NCI-H1436 treated with DMSO at 0.1 percent for 48 hours (cell line): ENCODE measurements around the gene LYVE1.

Source experiments
- DNase-seq: peaks from one replicate; lab custom pipeline; 2025; lab: John Stamatoyannopoulos, UW

LYVE1 gene

DNA sequence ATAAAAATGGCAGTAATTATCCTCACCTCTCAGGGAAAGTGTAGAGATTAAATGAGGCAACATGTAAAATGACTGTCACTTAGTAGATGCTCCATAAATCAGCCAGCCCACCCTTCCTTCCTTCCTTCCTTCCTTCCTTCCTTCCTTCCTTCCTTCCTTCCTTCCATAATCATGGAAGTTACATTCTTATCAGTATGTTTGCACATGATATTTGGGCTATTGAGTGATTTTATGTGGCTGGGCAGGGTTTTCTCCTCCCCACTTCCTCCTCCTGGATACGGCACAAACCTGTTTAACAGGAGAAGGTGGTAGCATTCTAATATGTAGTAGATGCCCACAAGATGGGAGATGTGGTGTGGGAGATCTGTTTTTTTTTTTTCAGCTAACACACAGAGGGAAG lies 11.9 kb downstream of the LYVE1 start:
- no peak for DNase-seq

DNA sequence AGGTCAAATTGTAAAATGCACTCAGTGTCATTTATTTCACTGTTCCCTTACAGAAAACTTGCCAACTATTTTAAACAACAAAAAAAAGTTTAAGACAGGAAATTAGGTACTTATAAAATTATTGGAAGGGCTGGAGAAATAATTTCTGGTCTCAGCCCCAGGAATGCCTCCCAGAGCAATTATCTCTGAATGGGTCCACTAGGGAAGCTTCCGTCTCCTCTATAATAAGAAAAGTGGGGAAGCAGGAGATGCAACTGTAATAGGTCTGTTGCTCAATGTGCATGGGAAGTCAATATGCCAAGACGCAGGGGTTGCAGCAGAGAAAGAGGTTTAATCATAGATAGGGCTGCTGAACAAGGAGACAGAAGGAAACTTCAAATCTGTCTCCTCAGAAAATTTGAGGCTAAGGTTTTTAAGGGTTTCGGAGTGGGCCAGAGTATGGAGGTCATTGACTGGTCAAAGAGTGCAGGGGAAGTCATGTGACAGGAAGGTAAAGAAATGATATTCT lies 16.6 kb downstream of the LYVE1 start:
- DNase-seq = no peak

DNA sequence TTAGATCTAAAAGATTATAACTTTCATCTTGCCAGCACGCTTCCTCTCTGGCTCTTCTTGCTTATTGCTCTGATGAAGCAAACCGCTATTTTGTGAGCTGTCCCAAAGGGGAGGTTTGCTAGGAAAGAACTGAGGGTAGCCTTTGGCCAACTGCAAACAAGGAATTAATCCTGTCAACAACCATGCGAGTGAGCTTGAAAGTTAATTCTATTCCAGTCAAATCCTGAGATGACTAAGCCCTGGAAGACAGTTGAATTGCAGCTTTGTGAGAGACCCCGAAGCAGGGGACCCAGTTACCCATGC lies 17.2 kb downstream of the LYVE1 start:
- no peak for DNase-seq

DNA sequence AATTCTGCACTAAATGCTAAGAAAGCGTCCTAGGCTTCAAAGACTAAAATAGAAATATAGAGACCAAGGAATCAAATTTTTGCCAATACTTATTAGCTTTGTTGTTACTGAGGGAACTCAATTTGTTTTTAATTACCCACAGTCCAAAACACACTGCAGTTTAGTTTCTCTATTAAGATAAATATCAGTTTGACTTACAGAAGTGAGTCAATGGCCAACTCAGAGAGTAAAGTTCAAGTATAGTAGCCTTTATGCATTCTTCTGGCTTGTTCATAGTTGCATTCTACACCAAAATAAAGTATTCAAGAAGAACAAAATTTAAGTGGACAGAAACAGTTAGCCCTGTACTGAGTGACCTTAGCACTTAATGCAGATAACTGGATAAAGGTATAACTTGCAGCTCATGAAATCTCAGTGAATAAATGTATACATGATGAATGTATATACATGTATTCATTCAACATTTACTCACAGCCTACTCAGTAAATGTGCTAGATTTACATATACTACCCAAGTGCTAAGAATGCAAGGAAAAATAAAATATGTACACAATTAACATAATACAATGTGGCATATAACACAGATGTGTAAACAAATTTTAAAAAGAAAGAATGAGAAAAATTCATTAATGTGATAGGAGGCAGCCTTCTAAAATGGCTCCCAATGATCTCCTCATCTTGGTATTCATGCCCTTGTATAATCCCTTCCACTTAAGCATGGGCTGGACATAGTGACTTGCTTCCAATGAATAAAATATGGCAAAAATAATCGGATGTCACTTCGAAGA lies 17.8 kb downstream of the LYVE1 start:
- DNase-seq = no peak

DNA sequence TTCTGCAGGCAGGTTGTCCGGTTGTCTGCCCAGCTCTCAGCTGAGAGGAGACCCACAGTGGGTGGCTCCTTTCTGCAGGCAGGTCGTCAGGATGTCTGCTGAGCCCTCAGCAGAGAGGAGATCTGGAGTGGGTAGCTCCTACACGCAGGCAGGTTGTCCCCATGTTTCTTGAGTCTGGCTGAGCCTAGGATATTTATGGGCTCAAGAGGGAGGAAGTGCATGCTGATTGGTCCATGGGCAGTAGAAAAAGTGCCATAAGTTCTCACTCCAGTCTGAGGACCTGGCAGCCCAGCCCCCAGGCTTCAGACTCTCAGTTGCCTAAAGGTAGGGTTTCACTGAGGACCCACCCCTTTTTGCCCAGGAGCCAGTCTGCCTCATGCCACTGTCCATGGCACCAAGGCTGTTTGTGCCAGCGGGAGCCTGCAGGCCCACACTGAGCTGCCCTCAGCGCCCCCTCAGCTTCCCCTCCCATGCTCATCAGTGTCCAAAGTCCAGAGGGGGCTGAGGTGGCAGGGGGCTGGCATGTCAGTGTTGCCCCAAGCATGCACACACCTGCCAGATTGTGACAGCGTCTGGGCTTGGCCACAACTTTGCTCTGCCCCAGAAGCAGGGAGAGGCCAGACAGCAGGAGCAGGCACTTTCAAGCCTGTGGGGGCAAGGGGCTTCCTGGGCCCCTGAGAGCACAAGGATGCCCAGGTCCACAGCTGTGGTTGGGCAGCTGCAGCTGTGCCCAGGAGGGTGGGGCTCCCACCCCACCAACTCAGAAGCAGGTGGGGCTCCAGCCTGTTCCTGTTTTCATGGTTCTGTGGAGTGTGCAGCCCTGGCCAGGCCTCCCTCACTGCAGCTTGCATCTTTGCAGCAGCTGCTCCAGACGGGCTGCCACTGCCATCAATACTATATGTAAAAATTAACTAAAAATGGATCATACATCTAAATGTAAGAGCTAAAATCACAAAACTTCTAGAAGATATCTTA lies 23.7 kb downstream of the LYVE1 start:
- no peak for DNase-seq

DNA sequence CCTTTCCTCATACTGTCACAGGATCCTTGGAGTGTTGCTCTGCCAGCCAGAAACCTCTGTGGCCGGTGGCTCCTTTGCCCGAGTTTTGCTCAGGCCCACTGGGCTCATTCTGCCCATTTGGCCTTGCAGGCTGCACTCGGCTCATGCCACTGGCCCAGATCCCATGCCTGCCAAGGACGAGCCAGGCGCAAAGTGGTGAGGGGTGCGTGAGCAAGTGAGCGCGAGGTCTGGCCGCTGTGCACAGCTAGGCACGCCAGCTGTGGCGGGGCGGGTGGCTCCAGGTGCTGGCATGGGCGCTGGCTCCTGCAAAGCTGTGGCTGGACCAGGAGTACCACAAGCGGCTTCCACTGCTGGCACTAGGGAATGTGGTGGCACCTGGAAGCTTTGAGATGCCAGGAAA lies 24.7 kb downstream of the LYVE1 start:
- no peak for DNase-seq

DNA sequence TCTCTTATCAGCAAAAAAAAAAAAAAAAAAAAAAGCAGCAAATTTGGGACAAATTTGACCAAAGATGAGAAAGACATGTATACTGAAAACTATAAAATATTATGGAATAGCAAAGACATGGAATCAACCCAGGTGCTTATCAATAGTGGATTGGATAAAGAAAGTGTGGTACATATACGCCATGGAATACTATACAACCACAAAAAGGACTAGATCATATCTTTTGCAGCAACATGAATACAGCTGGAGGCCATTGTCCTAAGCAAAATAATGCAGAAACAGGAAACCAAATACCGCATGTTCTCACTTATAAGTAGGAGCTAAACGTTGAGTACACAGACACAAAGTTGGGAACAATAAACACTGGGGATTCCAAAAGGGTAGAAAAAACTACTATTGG lies 25.7 kb downstream of the LYVE1 start:
- DNase-seq = no peak

DNA sequence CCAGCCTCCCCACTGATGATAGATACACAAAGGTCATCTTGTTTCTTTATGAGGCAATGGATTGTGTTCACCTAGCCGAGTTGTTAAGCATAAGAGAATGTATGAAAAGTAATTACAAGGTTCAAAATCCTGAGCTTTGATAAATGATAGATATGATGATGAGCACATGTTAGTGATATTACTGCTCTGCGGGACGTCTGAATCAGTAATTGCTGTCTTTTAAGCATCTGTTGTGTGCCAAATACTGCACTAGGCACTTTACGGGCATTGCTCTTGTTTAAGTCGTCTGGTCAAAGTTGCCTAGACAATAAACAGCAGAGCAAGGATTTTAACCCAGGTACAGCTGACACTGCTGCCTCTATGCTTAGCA lies 26.9 kb downstream of the LYVE1 start:
- no peak for DNase-seq

DNA sequence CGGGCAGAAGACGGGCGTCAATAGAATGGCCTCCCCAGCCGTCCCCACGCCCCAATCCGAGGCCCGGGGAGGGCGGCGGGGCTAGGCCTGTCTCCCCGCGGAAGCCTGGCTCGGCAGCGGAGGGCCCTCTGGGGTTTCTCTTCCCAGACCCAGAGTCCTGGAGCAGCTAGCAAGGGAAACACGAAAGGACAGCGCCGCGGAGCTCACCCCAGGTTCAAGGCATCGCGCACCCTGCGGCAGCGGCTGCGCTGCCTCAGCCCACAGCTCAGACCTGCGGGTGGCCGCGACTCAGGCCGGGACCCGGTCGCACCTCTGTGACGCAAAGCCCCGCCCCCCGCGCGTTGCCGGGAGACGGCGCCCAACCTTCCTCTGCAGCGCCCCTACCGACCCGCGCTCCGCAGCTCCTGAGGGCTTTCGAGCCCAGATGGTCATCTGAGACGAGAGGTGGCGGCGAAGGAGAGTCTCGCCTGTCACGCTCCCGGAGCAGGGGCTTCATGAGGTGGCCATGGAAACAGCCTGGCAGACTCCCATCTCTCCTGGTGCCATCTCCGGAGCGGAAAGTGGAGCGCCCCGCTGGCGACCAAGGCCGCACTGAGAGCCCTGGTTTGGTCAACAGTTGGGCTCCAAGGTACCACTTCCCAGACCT lies 27.4 kb downstream of the LYVE1 start, which contains the start of gene RNF141:
RNF141 (minus strand) TSS at position 273 of the 646 bp plus-strand sequence. CDS start 7,029 bp downstream, outside the sequence.
- DNase-seq = peak; percentile 57

DNA sequence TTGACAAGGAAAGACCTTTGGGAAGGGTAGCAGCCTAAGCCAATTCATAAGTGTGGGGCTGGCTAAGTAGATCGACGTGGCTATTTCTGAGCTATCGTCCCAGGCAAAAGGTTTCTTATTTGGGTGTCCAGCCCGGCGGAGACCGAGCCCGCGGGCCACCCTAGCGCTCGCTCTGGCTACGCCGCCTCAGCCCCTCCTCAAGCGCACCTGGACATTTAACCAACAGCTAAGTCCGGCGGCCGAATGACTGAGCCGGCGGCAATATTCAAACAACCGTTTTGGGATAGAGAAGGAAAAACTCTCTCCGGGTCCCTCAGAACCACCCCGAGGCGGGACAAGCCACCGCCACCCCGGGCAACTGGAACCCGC lies 27.9 kb downstream of the LYVE1 start:
- no peak for DNase-seq

DNA sequence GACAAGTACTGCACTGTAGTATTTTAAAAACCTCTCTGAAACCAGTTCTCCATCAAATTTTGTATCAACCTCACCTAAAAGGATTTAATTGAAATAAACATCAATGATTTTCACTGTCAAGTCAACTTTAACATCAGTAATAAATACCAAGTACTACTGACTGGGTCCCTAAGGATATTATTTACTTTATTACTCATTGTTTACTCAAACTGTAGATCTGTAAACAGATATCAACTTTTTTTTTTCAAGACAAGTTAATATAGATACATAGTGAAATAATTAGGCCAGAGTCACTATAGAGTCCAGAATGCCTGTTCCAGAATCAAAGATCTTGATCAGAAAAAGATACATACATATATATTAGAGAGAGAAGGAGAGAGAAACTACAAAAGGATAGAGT lies 29.1 kb downstream of the LYVE1 start:
- DNase-seq = no peak

DNA sequence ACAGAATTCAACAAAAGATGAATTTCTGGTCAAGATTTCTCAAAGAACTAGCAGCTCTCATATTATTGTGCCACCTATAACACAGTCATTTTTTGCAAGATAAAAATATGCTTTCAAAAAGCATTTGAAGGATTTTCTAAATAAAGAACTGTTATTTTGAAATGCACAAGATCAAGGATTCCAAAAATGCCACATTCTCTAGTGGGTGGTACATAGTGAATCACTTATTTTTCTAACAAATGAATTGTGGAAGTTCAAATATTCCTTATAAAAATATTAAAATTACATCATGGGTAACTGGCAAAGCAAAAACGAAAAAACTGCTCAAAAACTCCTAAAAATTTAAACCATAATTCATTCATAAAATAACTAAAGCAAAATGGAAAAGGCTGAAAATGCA lies 29.5 kb downstream of the LYVE1 start:
- no peak for DNase-seq

DNA sequence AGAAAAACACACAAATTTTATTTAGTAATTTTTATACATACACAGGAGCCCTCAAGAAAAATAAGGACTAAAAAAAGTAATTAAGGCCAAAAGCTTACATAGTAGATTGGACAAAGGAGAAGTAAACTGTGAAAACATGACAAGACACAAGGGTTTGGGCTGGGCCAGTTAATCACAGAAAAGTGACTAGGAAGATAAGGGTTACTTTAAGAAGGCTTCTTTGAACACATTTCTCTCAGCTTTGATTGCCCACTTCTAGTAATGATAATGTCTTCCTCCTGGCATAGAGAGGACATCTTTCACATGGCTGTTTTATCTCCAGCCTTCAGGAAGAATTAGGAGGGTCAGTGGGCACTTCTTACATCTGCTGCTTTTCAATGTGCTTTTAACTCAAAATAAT lies 30.9 kb downstream of the LYVE1 start:
- no peak for DNase-seq

DNA sequence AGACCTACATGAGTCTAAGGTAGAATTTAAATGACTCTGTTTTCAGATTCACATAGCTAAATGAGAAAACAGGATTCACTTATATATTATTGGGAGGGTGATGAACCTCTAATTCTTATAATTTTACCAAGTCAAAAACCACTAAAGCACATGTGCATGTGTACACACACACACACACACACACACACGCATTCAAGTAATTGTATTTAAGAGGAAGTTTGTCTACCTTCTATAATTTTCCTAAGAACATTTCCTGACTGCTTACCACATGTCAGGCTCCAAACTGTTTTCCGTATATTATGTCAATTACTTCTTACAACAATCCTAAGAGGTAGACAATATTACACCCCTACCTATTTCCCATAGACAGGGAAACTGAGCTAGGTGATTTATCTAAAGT lies 34.1 kb downstream of the LYVE1 start:
- no peak for DNase-seq

DNA sequence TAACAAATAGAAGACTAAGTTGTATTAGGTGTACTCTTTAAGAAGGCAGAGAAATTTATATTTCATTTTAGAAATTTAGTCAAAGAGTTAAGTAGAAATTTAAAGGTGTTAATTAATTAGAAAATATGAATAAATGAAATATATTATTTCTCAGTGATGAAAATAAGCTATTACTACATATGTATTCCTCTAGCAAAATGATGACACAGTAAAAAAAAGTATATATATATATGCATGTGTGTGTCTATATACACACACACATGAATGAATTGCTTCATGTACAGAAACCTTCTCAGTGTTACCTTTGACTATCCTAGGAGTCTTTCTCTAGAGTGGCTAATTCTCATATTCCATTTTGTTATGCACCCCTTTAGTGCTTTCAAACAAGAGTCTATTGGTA lies 35.1 kb downstream of the LYVE1 start:
- DNase-seq = no peak

DNA sequence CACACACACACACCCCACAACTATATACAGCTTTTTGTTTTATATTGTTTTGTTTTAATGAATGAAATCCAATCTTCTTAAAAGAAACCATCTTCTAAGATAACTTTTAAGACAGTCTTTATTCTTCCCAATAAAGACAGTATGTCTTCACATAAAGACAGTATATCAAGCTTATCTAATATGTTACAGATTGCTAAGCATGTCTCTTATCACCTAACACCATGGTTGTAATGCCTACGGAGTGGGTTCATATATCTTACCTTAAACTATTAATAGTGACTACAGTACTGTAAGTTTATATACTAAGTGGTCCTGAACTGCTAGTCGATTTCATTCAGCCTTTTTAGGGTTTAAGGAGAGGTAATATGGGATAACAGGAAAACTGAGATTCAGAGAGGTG lies 35.9 kb downstream of the LYVE1 start:
- DNase-seq = no peak

DNA sequence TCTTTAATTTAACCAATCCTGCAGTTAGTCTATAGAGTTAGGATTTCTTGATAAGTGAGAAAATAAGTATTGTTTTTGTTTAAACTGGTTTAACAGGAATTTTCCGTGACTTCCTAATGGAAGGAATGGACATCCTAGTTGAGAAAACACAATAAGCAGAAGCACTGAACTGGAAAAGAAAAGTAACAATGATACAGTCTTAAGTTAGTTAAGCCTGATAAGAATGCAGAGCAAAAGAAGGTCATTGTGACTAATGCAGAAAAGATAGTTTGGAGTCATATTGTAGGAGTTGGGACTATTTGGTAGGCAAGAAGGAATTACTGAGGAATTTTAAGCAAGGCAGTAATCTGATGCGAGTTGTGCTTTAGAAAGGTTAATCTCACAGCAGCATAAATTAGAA lies 39.2 kb downstream of the LYVE1 start:
- no peak for DNase-seq

DNA sequence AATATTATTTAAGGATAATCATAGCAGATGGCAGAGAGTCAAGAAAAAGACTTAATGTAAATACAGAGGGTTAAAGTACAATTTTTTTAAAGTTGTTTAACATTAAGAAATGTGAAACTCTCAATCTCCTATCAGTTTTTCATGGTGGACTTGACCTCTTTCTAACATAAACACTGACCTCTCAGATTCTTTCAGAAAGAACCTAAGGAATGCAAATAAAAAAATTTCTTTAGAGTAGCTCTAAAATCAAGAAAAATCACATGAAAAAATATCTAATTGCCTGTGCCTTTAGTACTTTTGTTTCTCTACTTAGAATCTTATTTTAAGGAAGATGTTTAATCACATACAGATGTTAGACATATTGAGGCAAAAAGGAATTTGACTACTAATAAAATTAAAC lies 40.3 kb downstream of the LYVE1 start:
- DNase-seq = no peak

DNA sequence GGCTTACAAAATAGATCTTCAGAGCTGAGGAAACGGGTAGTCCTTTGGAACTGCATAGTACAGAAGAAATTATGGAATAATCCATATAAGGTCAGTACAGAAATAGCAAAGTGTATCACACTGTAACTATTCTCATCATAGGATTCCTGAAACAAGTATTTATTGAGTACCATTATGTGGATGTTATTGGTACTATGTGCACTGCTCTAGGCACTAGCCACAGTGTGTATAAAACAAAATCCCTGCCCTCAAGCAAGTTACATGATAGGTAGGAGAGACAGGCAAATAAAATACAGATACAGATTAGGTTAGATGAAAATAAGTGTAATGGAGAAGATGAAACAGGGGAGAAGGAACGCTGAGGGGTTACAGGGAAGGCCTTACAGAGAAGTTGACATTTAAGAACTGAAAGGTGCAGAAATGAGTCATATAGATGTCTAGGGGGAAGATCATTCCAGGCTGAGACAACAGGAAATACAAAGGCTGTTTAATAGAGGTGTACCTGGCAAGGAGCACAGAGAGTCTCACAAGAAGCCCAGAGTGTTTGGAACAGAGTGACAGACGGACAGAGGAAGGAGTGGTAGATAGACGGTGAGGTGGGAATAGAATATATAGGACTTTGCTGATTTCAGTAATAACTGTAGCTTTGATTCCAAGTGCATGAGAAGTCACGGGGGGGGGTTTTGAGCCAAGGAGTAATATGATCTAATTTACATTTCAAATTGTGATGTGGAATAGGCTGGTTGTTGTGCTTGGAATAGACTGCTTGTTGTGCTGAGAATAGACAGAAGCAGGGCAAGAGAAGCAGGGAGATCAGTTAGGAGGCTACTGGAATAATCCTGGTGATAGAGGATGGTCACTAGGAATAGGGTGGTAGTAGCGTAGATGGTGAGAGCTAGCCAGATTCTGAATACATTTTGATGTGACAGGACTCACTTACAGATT lies 41.2 kb downstream of the LYVE1 start:
- DNase-seq = no peak

DNA sequence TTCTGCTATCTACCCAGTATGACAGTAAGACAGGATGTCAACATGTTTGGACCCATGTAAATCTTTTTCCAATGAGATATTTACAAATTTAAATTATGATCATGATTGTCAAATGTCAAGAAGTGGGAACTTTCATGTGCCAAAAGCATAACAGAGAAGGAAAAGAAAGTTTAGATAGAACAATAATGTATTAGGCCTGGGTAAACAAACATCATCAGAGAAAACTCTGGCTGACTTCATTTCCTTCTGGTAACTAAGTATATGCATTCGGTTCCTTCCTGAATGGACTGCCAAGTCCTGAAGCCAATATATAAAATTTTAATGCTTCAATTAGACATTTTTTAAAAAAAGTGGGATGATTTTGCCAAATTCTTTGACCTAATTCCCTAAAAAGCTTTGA lies 44.0 kb downstream of the LYVE1 start:
- no peak for DNase-seq

DNA sequence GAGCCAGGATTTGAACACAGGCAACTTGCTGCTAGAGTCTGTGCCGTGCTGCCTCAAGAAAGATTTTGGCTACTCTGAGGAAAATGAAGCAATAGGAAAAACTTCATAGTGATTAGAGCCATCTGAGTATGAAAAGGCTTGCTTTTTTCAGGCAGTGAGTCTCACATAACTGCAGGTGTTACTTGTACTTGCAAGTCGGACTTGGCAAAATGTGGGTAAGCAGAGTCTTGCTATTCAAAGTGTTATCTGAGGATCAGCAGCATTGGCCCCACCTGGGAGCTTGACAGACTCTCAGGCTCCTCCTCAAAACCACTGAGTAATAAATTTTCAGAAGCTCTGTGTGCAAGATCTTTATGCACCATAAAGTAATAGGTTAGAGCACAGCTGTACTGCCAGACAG lies 45.5 kb downstream of the LYVE1 start:
- no peak for DNase-seq

DNA sequence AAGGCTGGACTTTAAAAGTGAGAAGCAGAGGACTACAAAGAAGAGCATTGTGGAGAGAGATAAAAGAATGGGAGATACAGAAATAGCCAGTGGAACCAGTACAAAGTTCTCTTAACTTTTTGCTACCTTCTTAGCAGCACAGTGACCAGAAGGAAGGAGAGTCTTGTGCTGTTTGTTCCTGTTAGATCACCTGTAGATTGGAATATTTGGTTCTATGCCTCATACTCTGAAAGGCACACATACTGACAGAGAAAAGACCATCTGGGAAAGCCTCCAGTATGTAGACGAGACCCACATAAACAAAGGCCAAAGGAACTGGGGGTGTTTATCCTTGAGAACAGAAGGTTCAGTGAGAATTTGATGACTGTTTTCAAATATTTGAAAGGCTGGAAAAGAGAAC lies 46.2 kb downstream of the LYVE1 start:
- DNase-seq = no peak
